B cell (primary cell): ENCODE data around the gene RAD21L1. TPM values are rescaled to one million over a fixed set of nuclear protein-coding genes. Genes with fewer than 3 reads are reported as not detected.
A peak's percentile ranks its signal among the peaks of the same experiment; 100 is the strongest.

ENCODE experiments used
- ATAC-seq: fragments of 200-7000 bp; cut with Tn5 transposase; one replicate; pipeline ENCODE4 v1.10.0; 2021; ENCODE audit warnings: low read depth, mild to moderate bottlenecking, moderate number of reproducible peaks, moderate library complexity
- CTCF ChIA-PET: fragments of 350-600 bp; sonication (Branson Sonifier 250); formaldehyde crosslinking; loops from one replicate; lab custom pipeline; 2021; ENCODE audit warnings: antibody characterized with exemption, inconsistent platforms; lab: Charles Lee
- POLR2A ChIA-PET: fragments of 350-600 bp; sonication (Branson Sonifier 250); formaldehyde crosslinking; loops from one replicate; lab custom pipeline; 2021; ENCODE audit warnings: antibody characterized with exemption; lab: Charles Lee
- DNase-seq: peaks from one replicate; pipeline ENCODE4 v3.0.0; 2013
- H2AFZ ChIP-seq: 2 replicates; pipeline ENCODE4 v1.6.1; 2012; ENCODE audit warnings: mild to moderate bottlenecking, low read depth, low read length; ENCODE audit not compliant: insufficient read depth, poor library complexity, severe bottlenecking
- H3K27ac ChIP-seq, 2 donors: 1 replicate in 1 of 2; 2 replicates in 1 of 2; pipeline ENCODE4 v1.5.1; 2012 to 2013; ENCODE audit warnings: low read length in 2 of 2, mild to moderate bottlenecking in 2 of 2, moderate library complexity in 1 of 2
- H3K27me3 ChIP-seq, 4 experiments: fragments of 200-600 bp in 1 of 4; sonication (generic) in 1 of 4; replicated peaks in 1 of 4; 1 replicate in 2 of 4; 2 replicates in 2 of 4; pipeline versions ENCODE4 v1.6.1 to v1.7.0; 2013 to 2016; ENCODE audit warnings: low read length in 3 of 4, mild to moderate bottlenecking in 2 of 4, mixed read lengths in 1 of 4, moderate library complexity in 1 of 4; ENCODE audit not compliant: insufficient read depth in 4 of 4, control insufficient read depth in 3 of 4; ENCODE audit errors: control extremely low read depth in 1 of 4
- H3K36me3 ChIP-seq, 2 experiments: replicated peaks in 1 of 2; 1 replicate in 1 of 2; 2 replicates in 1 of 2; pipeline versions ENCODE4 v1.6.1 to v1.7.1; 2013; ENCODE audit warnings: low read length in 1 of 2; ENCODE audit not compliant: insufficient read depth in 2 of 2, control insufficient read depth in 1 of 2; ENCODE audit errors: control extremely low read depth in 1 of 2, extremely low read depth in 1 of 2
- H3K4me1 ChIP-seq, 2 donors: fragments of 200-600 bp in 1 of 2; sonication (generic) in 1 of 2; 1 replicate in 1 of 2; 2 replicates in 1 of 2; pipeline versions ENCODE4 v1.5.1 to v1.6.1; 2013 to 2017; ENCODE audit warnings: low read length in 2 of 2; ENCODE audit not compliant: control insufficient read depth in 2 of 2, insufficient read depth in 2 of 2
- H3K4me2 ChIP-seq: replicated peaks from 2 replicates; pipeline ENCODE3; 2012; ENCODE audit warnings: mild to moderate bottlenecking, low read depth, low read length; ENCODE audit not compliant: poor library complexity, severe bottlenecking
- H3K4me3 ChIP-seq, 5 experiments: fragments of 200-600 bp in 1 of 5; sonication (generic) in 1 of 5; 1 replicate in 3 of 5; 2 replicates in 2 of 5; pipeline versions ENCODE4 v1.5.1 to v1.7.0; 2011 to 2016; ENCODE audit warnings: low read length in 4 of 5, mild to moderate bottlenecking in 4 of 5, low read depth in 2 of 5, control low read depth in 1 of 5, moderate library complexity in 1 of 5; ENCODE audit not compliant: insufficient read depth in 1 of 5; ENCODE audit errors: control extremely low read depth in 1 of 5, extremely low read depth in 1 of 5
- H3K79me2 ChIP-seq: fragments of 200-600 bp; sonication (generic); one replicate; pipeline ENCODE4 v1.6.0; 2016; ENCODE audit warnings: low read length; ENCODE audit not compliant: control insufficient read depth, insufficient read depth
- H3K9ac ChIP-seq: fragments of 200-600 bp; sonication (generic); 2 replicates; pipeline ENCODE4 v1.6.1; 2017; ENCODE audit warnings: mild to moderate bottlenecking, low read length, moderate library complexity
- H3K9me3 ChIP-seq, 3 donors: one replicate each; pipeline versions ENCODE4 v1.6.1 to v1.7.1; 2013; ENCODE audit warnings: low read length in 2 of 3; ENCODE audit not compliant: control insufficient read depth in 2 of 3, insufficient read depth in 1 of 3; ENCODE audit errors: control extremely low read depth in 1 of 3
- H4K20me1 ChIP-seq: 2 replicates; pipeline ENCODE4 v1.6.0; 2012; ENCODE audit warnings: mild to moderate bottlenecking, low read length; ENCODE audit not compliant: insufficient read depth, control insufficient read depth, poor library complexity, severe bottlenecking
- H3K27ac Mint-ChIP-seq: one replicate; pipeline ENCODE4 v1.8.0; 2021; ENCODE audit warnings: mixed read lengths
- H3K27me3 Mint-ChIP-seq: one replicate; pipeline ENCODE4 v1.8.0; 2021; ENCODE audit warnings: mixed read lengths
- H3K4me1 Mint-ChIP-seq: one replicate; pipeline ENCODE4 v1.8.0; 2021; ENCODE audit warnings: mixed read lengths
- H3K4me3 Mint-ChIP-seq: one replicate; pipeline ENCODE4 v1.8.0; 2021; ENCODE audit warnings: mixed read lengths
- H3K9me3 Mint-ChIP-seq: one replicate; pipeline ENCODE4 v1.8.0; 2022; ENCODE audit warnings: mixed read lengths; ENCODE audit not compliant: insufficient read depth
- CTCF ChIP-seq: fragments of 200-600 bp; IDR thresholded peaks from one replicate; pipeline ENCODE4 v1.8.0; 2022; ENCODE audit warnings: antibody characterized with exemption, mild to moderate bottlenecking
- EZH2 ChIP-seq: IDR thresholded peaks from 2 replicates; pipeline ENCODE4 v1.6.1; 2012; ENCODE audit warnings: borderline replicate concordance, low read depth, mild to moderate bottlenecking, moderate library complexity, low read length; ENCODE audit not compliant: insufficient read depth, poor library complexity, severe bottlenecking
- WGBS: methylation state at CpG from one replicate; pipeline ENCODE4 v1.1.5; 2013; ENCODE audit warnings: missing lambda C conversion rate; ENCODE audit not compliant: insufficient coverage; 5-methylcytosine and 5-hydroxymethylcytosine counted together
- intact Hi-C: fragments of 100-400 bp; cut with micrococcal nuclease; formaldehyde crosslinking; loops from one replicate; pipeline ENCODE4 v1.10.0; 2022
- polyA plus RNA-seq: library from polyadenylated mRNA; depleted of rRNA; stranded (reverse); fragments of >200 nt; gene quantifications from 2 replicates; pipeline ENCODE4 v1.2.3, GENCODE V29; 2012
- total RNA-seq, 2 donors: library from RNA; stranded (reverse); fragments of 120-200 nt in 1 of 2; gene quantifications; 1 replicate in 1 of 2; 2 replicates in 1 of 2; pipeline versions ENCODE4 v1.2.3 to v1.2.4, GENCODE V29; 2013 to 2022

Gene RAD21L1
- total and polyA plus RNA-seq, 2 donors (not counting 1 experiment from before 2014, with no cell fraction given), result not detected

GRCh38 chr20:1265916-1266166, 40.0 kb downstream of the RAD21L1 start:
- DNase-seq (no peak), ATAC-seq (no peak)
- peak overlapping the region; percentile 3 to 70 (median 54) for H3K4me3 ChIP-seq
- ChIA-PET CTCF (interaction anchor here (0.6 to 1.5 kb wide), 6 partner anchors 11 to 238 kb away, joined by 3 to 7 read pairs (median 4); partner anchors contain the start of gene NSFL1C), POLR2A (interaction anchor here (0.6 kb wide), 1 partner anchor 1583 kb away, joined by 3 read pairs; no protein-coding TSS in a partner anchor)
- H3K27ac ChIP-seq, result no peak overlapping the region
- Mint-ChIP-seq H3K4me1 (peaks cover 13% of the 10 kb centered on the region), H3K4me3 (peak overlapping the region; percentile 91), H3K27ac (peak overlapping the region; percentile 79), H3K27me3 (peaks cover 10% of the 10 kb centered on the region), H3K9me3 (no peaks in the 10 kb centered on the region)
- H3K9me3 ChIP-seq, result peaks cover 2 to 8% (median 7%) of the 10 kb centered on the region in 3 donors
- peaks cover 0 to 17% (median 9%) of the 10 kb centered on the region in 4 experiments for H3K27me3 ChIP-seq
- H4K20me1 ChIP-seq, result no peaks in the 10 kb centered on the region
- peak overlapping the region; percentile 85 for H2AFZ ChIP-seq
- TF ChIP-seq CTCF (no peak), EZH2 (no peak)
- H3K4me1 ChIP-seq, result peaks cover 9 to 15% of the 10 kb centered on the region in 2 donors
- WGBS, result 0% methylated on average over 1 of the region's 10 CpGs
- H3K79me2 ChIP-seq, result no peaks in the 10 kb centered on the region
- no peaks in the 10 kb centered on the region for H3K36me3 ChIP-seq
- peak overlapping the region; percentile 61 for H3K9ac ChIP-seq
- H3K4me2 ChIP-seq, result peak overlapping the region; percentile 91
- intact Hi-C loops, result loop anchor here (1.0 to 5.0 kb wide), 2 partner anchors 59 to 149 kb away; partner anchors contain the start of gene PSMF1

- TF ChIP-seq CTCF (no peak), EZH2 (no peak)
- peak; percentile 89 for ATAC-seq
- peak; percentile 76 for DNase-seq
- POLR2A ChIA-PET, result interaction anchor here (0.6 kb wide), 1 partner anchor 1583 kb away, joined by 3 read pairs; no protein-coding TSS in a partner anchor
- Mint-ChIP-seq H3K9me3 (no peaks in the 10 kb centered on the region), H3K27me3 (peaks cover 8% of the 10 kb centered on the region), H3K4me3 (peak within 1 kb of the TSS; percentile 91), H3K27ac (peak within 1 kb of the TSS; percentile 79), H3K4me1 (peaks cover 13% of the 10 kb centered on the region)
- WGBS, result under 1% methylated on average over 58 of the region's 61 CpGs
- Histone ChIP-seq H3K4me2 (peak within 1 kb of the TSS; percentile 91), H3K79me2 (no peaks in the 10 kb centered on the region), H3K4me1 (peaks cover 9 to 15% of the 10 kb centered on the region in 2 donors), H2AFZ (peak within 1 kb of the TSS; percentile 85), H3K9me3 (peaks cover 2 to 8% (median 7%) of the 10 kb centered on the region in 3 donors), H3K27ac (no peak within 1 kb of the TSS), H3K36me3 (no peaks in the 10 kb centered on the region), H3K9ac (peak within 1 kb of the TSS; percentile 61), H3K27me3 (peaks cover 0 to 17% (median 9%) of the 10 kb centered on the region in 4 experiments), H3K4me3 (peak within 1 kb of the TSS; percentile 3 to 70 (median 54)), H4K20me1 (no peaks in the 10 kb centered on the region)
- CTCF ChIA-PET, result interaction anchor here (0.6 to 1.5 kb wide), 6 partner anchors 12 to 237 kb away, joined by 3 to 7 read pairs (median 4); partner anchors contain the start of gene NSFL1C
- intact Hi-C loops, result loop anchor here (1.0 to 5.0 kb wide), 2 partner anchors 59 to 149 kb away; partner anchors contain the start of gene PSMF1
Measured at GRCh38 chr20:1266167-1266973, 40.5 kb downstream of the RAD21L1 start, which contains the start of gene SNPH. SNPH (plus strand) TSS chr20:1266294; CDS start chr20:1296240, 29,946 bp downstream.
